ENCODE measurements around the gene EAF2.

DNA sequence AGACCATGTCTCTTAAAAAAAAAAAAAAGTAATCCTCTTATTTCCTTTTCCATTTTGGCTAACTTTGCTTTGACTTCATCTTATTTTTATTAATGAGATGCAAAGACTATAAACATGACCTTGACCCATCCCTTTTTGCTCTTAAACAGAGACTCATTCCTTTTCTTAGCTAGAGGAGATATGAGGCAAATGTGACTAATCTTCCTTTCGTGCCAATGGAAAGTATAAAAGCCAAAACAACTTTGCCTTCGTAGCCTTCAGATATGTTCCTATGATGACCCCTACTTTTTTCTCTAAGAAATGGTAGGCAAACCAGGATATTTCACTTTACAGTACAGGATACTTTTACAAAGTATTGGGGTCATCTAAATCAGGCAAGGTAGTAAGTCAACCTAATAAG lies 48.5 kb upstream of the EAF2 start:
- TF ChIP-seq, protein P1, sequence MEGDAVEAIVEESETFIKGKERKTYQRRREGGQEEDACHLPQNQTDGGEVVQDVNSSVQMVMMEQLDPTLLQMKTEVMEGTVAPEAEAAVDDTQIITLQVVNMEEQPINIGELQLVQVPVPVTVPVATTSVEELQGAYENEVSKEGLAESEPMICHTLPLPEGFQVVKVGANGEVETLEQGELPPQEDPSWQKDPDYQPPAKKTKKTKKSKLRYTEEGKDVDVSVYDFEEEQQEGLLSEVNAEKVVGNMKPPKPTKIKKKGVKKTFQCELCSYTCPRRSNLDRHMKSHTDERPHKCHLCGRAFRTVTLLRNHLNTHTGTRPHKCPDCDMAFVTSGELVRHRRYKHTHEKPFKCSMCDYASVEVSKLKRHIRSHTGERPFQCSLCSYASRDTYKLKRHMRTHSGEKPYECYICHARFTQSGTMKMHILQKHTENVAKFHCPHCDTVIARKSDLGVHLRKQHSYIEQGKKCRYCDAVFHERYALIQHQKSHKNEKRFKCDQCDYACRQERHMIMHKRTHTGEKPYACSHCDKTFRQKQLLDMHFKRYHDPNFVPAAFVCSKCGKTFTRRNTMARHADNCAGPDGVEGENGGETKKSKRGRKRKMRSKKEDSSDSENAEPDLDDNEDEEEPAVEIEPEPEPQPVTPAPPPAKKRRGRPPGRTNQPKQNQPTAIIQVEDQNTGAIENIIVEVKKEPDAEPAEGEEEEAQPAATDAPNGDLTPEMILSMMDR (IDR thresholded peaks at IDR 0.05), result no peak
- no peak for TF ChIP-seq POLR2A (IDR thresholded peaks at IDR 0.05)

Measured in lower leg skin (tissue), 3 donors.